OCI-LY1 (cell line): ENCODE results near the gene NEUROD2.

ENCODE experiments used
- EZH2 ChIP-seq: fragments of 200-600 bp; sonication (generic), shearing (Covaris generic); IDR thresholded peaks from 2 replicates; pipeline ENCODE4 v1.8.0; 2017; ENCODE audit warnings: borderline replicate concordance, mixed run types, mild to moderate bottlenecking, antibody characterized with exemption, low read length, moderate library complexity, mixed read lengths
- TF ChIP-seq, protein P1 (sequence below): fragments of 200-600 bp; sonication (generic), shearing (Covaris generic); IDR thresholded peaks from 2 replicates; pipeline ENCODE4 v1.5.1; 2017; ENCODE audit warnings: mild to moderate bottlenecking, antibody characterized with exemption, low read length, moderate library complexity, mixed read lengths

DNA sequence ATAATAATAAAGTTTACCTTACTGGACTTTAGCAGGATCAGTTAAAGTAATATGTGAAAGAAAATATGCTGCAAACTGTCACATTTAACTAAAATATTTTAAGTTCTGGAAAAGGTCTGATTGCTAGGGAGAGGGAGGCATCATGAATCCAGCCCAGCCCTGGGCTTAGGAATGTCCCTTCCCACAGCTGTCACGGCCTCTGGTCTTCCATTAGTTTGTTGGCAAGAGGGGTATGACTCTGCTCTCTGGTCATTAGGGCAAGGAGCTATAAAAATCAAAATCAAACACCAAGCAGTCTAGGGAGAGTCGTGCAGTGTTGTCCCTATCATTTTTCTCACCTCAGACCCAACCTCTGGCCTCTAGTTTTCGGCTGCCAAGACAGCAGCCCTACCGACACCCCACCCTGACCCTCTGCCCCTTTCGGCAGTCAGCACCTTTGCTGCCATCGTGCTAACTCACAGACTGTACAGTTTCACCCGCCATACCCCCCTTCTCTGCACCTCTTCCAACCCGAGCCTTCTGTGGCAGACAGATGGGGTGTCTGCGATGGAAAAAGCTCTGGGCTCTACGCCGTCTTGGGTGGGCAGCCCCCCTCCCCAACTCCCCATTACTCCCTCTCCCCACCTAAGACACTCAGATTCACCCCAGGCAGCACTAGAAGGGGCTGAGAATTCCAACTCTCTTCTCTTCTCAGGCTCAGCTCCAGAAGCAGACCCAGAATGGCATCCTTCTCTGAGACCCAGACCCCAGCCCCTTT, 41.4 kb downstream of the NEUROD2 start:
- TF ChIP-seq, protein P1, sequence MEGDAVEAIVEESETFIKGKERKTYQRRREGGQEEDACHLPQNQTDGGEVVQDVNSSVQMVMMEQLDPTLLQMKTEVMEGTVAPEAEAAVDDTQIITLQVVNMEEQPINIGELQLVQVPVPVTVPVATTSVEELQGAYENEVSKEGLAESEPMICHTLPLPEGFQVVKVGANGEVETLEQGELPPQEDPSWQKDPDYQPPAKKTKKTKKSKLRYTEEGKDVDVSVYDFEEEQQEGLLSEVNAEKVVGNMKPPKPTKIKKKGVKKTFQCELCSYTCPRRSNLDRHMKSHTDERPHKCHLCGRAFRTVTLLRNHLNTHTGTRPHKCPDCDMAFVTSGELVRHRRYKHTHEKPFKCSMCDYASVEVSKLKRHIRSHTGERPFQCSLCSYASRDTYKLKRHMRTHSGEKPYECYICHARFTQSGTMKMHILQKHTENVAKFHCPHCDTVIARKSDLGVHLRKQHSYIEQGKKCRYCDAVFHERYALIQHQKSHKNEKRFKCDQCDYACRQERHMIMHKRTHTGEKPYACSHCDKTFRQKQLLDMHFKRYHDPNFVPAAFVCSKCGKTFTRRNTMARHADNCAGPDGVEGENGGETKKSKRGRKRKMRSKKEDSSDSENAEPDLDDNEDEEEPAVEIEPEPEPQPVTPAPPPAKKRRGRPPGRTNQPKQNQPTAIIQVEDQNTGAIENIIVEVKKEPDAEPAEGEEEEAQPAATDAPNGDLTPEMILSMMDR = no peak
- no peak for TF ChIP-seq EZH2
